Mucosa of rectum (tissue), 2 donors: ENCODE measurements around the gene PDCD2L.
"Not testable (repeated sequence)": the region's sequence is repeated elsewhere in the genome, so short reads cannot be mapped to it uniquely, and the experiment has no call there.

Experiments
- H3K27ac ChIP-seq, 2 donors: one replicate each; pipeline ENCODE4 v1.7.0; 2013; ENCODE audit warnings: inconsistent platforms in 2 of 2, low read depth in 2 of 2, low read length in 2 of 2
- H3K27me3 ChIP-seq, 2 donors: one replicate each; pipeline ENCODE4 v1.7.0; 2013; ENCODE audit warnings: low read length in 2 of 2; ENCODE audit not compliant: control insufficient read depth in 2 of 2, insufficient read depth in 2 of 2
- H3K36me3 ChIP-seq, 2 donors: one replicate each; pipeline ENCODE4 v1.7.0; 2013; ENCODE audit warnings: low read length in 2 of 2; ENCODE audit not compliant: control insufficient read depth in 2 of 2, insufficient read depth in 2 of 2
- H3K4me1 ChIP-seq, 2 donors: one replicate each; pipeline ENCODE4 v1.7.0; 2013; ENCODE audit warnings: low read length in 2 of 2, mild to moderate bottlenecking in 1 of 2; ENCODE audit not compliant: control insufficient read depth in 2 of 2, insufficient read depth in 2 of 2
- H3K4me3 ChIP-seq, 2 donors: one replicate each; pipeline ENCODE4 v1.7.0; 2013; ENCODE audit warnings: low read length in 2 of 2
- H3K9ac ChIP-seq, 2 donors: one replicate each; pipeline ENCODE4 v1.7.0; 2013; ENCODE audit warnings: low read length in 2 of 2, low read depth in 1 of 2, mild to moderate bottlenecking in 1 of 2
- H3K9me3 ChIP-seq, 2 donors: one replicate each; pipeline ENCODE4 v1.7.0; 2013; ENCODE audit warnings: low read length in 2 of 2; ENCODE audit not compliant: control insufficient read depth in 2 of 2
- donor health status: healthy.
- donor health status: Normal muscosa, but diverticular disease.

PDCD2L gene

GRCh38 chr19:34432797-34433196 is 28.6 kb downstream of the PDCD2L start:
- no peak overlapping the region for H3K27ac ChIP-seq
- peaks cover 3 to 4% of the 10 kb centered on the region in 2 donors for H3K4me1 ChIP-seq
- H3K36me3 ChIP-seq = peaks cover 14 to 37% of the 10 kb centered on the region in 2 donors

GRCh38 chr19:34436716-34437115 is 32.5 kb downstream of the PDCD2L start:
- no peaks in the 10 kb centered on the region for H3K4me1 ChIP-seq
- no peaks in the 10 kb centered on the region for H3K9me3 ChIP-seq
- H3K27me3 ChIP-seq = no peaks in the 10 kb centered on the region
- H3K36me3 ChIP-seq = peaks cover 17 to 64% of the 10 kb centered on the region in 2 donors
- H3K4me3 ChIP-seq = no peak overlapping the region
- H3K9ac ChIP-seq = no peak overlapping the region
- no peak overlapping the region for H3K27ac ChIP-seq

More at GRCh38 chr19:34432797-34433196, 28.6 kb downstream of the PDCD2L start:
- Histone ChIP-seq H3K9me3 (no peaks in the 10 kb centered on the region), H3K9ac (no peak overlapping the region), H3K27me3 (no peaks in the 10 kb centered on the region), H3K4me3 (no peak overlapping the region)

GRCh38 chr19:34448191-34448590 is 44.0 kb downstream of the PDCD2L start:
- Histone ChIP-seq H3K27ac (no peak overlapping the region), H3K27me3 (no peaks in the 10 kb centered on the region), H3K9me3 (no peaks in the 10 kb centered on the region), H3K36me3 (peaks cover 67 to 68% of the 10 kb centered on the region in 2 donors), H3K4me3 (no peak overlapping the region), H3K9ac (no peak overlapping the region), H3K4me1 (no peaks in the 10 kb centered on the region)

- Histone ChIP-seq H3K4me1 (no peaks in the 10 kb centered on the region), H3K9me3 (no peaks in the 10 kb centered on the region), H3K36me3 (peaks cover 59% of the 10 kb centered on the region in 2 donors), H3K27ac (no peak overlapping the region), H3K27me3 (no peaks in the 10 kb centered on the region), H3K9ac (no peak overlapping the region), H3K4me3 (no peak overlapping the region)
Observed at GRCh38 chr19:34452723-34453122, 48.5 kb downstream of the PDCD2L start.

- Histone ChIP-seq H3K36me3 (peaks cover 57 to 58% of the 10 kb centered on the region in 2 donors), H3K27ac (no peak overlapping the region)
Observed at GRCh38 chr19:34454091-34454490, 49.9 kb downstream of the PDCD2L start.

GRCh38 chr19:34454685-34455084 is 50.5 kb downstream of the PDCD2L start:
- Histone ChIP-seq H3K27me3 (no peaks in the 10 kb centered on the region), H3K36me3 (peaks cover 62% of the 10 kb centered on the region in 2 donors), H3K9ac (no peak overlapping the region), H3K27ac (no peak overlapping the region), H3K4me3 (no peak overlapping the region), H3K4me1 (peaks cover 0 to 3% of the 10 kb centered on the region in 2 donors), H3K9me3 (no peaks in the 10 kb centered on the region)

More at GRCh38 chr19:34454091-34454490, 49.9 kb downstream of the PDCD2L start:
- Histone ChIP-seq H3K9ac (no peak overlapping the region), H3K4me1 (peaks cover 0 to 1% of the 10 kb centered on the region in 2 donors), H3K27me3 (no peaks in the 10 kb centered on the region), H3K9me3 (no peaks in the 10 kb centered on the region), H3K4me3 (no peak overlapping the region)

- H3K9ac ChIP-seq, H3K4me1 ChIP-seq, H3K27ac ChIP-seq, H3K27me3 ChIP-seq, H3K9me3 ChIP-seq, H3K4me3 ChIP-seq: not testable (repeated sequence)
- peaks cover 63 to 66% of the 10 kb centered on the region in 2 donors for H3K36me3 ChIP-seq
Observed at GRCh38 chr19:34455783-34456480, 51.7 kb downstream of the PDCD2L start.

GRCh38 chr19:34457446-34457845 is 53.2 kb downstream of the PDCD2L start:
- no peaks in the 10 kb centered on the region for H3K9me3 ChIP-seq
- H3K27me3 ChIP-seq = no peaks in the 10 kb centered on the region
- H3K36me3 ChIP-seq = peaks cover 68 to 74% of the 10 kb centered on the region in 2 donors
- no peak overlapping the region for H3K27ac ChIP-seq
- peaks cover 0 to 3% of the 10 kb centered on the region in 2 donors for H3K4me1 ChIP-seq
- H3K9ac ChIP-seq = no peak overlapping the region
- no peak overlapping the region for H3K4me3 ChIP-seq

GRCh38 chr19:34458677-34459076 is 54.5 kb downstream of the PDCD2L start:
- Histone ChIP-seq H3K27me3 (no peaks in the 10 kb centered on the region), H3K9ac (no peak overlapping the region), H3K36me3 (peaks cover 61 to 72% of the 10 kb centered on the region in 2 donors), H3K4me1 (peaks cover 0 to 3% of the 10 kb centered on the region in 2 donors), H3K27ac (no peak overlapping the region), H3K9me3 (no peaks in the 10 kb centered on the region), H3K4me3 (no peak overlapping the region)

- Histone ChIP-seq H3K4me3 (no peak overlapping the region), H3K27ac (no peak overlapping the region), H3K27me3 (no peaks in the 10 kb centered on the region), H3K36me3 (peaks cover 54 to 70% of the 10 kb centered on the region in 2 donors), H3K9ac (no peak overlapping the region), H3K9me3 (no peaks in the 10 kb centered on the region), H3K4me1 (peaks cover 0 to 3% of the 10 kb centered on the region in 2 donors)
Observed at GRCh38 chr19:34459614-34460013, 55.4 kb downstream of the PDCD2L start.
